Anterior cingulate cortex (tissue), 58 donors: ENCODE measurements around the gene GATAD1.
"Not testable (repeated sequence)": the region's sequence is repeated elsewhere in the genome, so short reads cannot be mapped to it uniquely, and the experiment has no call there.

Experiments
- DNase-seq, 58 donors: peaks; one replicate each; lab custom pipeline; 2025; lab: John Stamatoyannopoulos, UW

GATAD1 gene

DNA sequence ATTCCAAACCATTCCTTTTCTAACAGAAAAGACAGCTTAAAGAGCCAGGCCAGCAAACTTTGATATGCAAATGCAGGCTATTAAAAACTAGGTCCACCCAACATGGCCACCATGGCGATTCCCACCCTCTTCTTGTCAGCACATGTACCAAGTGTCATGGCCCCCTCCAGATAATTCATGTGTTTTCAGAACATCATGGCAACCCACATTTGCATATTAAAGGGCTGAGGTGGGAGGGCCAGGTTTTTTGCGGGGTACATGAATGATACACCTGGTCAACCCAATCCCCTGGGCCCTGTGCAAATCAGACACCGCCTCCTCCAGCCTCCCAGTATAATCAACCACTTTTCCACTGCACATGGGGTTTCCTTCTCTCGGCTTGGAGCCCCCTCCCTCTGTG is 31.4 kb downstream of the GATAD1 start:
- DNase-seq = no peak

DNA sequence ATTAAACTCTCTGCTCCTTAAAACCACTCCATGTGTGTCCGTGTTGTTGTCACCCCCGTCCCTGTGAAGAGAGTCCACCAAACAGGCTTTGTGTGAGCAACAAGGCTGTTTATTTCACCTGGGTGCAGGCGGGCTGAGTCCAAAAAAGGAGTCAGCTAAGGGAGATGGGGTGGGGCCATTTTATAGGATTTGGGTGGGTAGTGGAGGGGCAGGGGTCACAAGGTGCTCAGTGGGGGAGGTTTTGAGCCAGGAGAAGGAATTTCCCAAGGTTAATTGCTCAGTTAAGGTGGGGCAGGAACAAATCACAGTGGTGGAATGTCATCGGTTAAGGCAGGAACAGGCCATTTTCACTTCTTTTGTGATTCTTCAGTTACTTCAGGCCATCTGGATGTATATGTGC is 31.9 kb downstream of the GATAD1 start:
- not testable (repeated sequence) for DNase-seq

- not testable (repeated sequence) for DNase-seq
Measured at GRCh38 chr7:92483624-92484023, 36.3 kb downstream of the GATAD1 start.

DNA sequence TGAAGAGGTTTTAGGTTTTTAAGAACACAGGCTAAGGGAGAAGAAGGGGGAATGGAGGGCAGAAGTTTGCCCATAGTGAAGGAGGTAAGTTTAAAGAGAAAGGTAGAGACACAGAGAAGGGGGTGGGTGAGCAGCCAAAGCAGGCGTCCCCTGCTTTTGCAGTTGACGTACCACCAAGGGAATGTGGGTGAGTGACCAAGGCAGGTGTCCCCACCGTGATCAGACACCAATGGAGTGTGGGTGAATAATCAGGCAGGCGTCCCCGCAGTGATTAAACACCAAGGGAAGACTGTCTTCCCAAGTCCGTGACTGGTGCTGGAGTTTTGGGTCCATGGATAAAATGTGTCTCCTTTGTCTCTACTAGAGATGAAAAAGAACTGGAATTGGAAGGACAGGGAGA is 36.9 kb downstream of the GATAD1 start:
- not testable (repeated sequence) for DNase-seq

DNA sequence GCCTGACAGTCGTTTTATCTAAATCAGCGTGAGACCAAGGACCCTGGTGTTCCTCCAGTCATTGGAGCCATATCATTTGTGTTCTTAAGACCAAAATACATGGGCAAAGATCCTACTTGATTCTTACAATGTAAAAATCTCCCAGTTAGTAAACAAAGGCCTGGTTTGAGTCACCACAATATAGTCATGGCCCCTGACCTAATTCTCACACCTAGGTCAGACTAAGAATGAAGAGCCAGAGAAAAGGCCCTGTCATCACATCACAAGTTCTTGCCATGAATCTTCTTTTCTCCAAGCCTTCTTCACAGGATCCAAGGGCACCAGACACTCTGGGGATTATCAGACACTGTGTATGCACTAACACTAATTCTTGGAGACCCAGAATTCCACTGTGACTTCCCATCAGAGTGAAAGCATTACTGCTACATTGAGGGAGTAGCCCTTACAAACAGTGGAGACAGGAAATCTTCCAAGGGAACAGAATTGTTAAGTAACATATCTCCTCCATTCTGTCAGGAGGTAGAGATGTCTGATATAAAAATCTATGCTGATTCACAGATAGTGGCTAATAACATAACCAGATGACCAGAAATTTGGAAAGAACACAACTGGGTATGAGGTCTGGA is 38.1 kb downstream of the GATAD1 start:
- DNase-seq = no peak

- DNase-seq = no peak
Measured at GRCh38 chr7:92485974-92486373, 38.7 kb downstream of the GATAD1 start.

GRCh38 chr7:92487804-92488203 is 40.5 kb downstream of the GATAD1 start:
- DNase-seq = no peak

- no peak for DNase-seq
Measured at GRCh38 chr7:92489634-92490033, 42.4 kb downstream of the GATAD1 start.

GRCh38 chr7:92496876-92497275 is 49.6 kb downstream of the GATAD1 start:
- no peak for DNase-seq

- DNase-seq = no peak
Measured at GRCh38 chr7:92498557-92498956, 51.3 kb downstream of the GATAD1 start.

GRCh38 chr7:92503767-92504166 is 56.5 kb downstream of the GATAD1 start:
- DNase-seq = no peak

DNA sequence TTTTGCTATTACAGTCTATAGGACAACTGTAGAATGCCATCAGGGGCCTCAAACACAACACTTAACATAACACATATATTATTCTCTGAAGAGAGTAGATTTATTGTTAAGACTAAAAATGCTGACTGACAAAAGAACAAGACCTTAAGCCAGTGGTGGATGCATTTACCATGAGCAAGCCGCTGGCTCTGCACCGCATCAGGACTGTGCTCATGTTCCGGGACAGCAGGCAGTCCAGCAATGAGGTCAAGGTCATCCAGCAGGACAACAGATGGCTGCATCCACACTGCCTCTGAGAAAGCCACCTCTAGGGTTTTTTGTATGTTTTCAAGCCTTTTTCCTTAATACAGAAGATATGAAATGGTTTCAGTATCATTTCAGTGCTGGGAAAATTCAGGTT is 57.3 kb downstream of the GATAD1 start:
- no peak for DNase-seq

DNA sequence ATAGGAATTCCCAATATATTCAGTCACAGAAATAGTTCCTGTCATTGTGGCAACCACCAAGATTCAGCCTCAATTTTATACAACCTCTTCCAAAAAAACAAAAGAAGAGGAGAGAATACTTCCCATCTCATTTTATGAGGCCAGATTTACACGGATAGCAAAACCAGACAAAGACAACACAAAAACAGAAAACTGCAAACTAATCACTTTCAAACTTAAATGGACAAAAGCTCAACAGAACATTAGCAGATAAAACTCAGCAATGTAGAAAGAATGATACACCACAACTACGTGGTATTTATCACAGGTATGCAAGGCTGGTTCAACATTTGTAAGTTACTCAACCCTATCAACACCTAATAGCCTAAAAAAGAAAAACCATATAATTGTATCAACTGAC is 59.1 kb downstream of the GATAD1 start:
- no peak for DNase-seq

- DNase-seq = no peak
Measured at GRCh38 chr7:92508946-92509345, 61.7 kb downstream of the GATAD1 start.
